NCI-H187 (cell line): Measurements from ENCODE around the gene LOXHD1.

Experiments
- DNase-seq, 2 experiments: peaks; one replicate each; lab custom pipeline; 2025; lab: John Stamatoyannopoulos, UW

Gene LOXHD1

DNA sequence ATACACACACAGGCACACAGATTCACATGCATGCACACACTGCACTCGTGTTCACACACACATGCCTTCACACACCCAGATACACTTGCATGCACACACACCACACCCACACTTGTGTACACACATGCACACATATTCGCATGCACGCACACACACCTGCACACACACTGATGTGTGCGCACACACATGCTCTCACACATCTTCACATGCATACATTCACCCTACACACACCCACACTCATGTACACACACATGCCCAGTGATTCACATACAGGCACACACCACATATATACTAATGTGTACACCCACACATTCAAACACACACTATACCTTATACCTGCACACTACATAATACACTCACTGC is 181.6 kb downstream of the LOXHD1 start:
- no peak for DNase-seq

DNA sequence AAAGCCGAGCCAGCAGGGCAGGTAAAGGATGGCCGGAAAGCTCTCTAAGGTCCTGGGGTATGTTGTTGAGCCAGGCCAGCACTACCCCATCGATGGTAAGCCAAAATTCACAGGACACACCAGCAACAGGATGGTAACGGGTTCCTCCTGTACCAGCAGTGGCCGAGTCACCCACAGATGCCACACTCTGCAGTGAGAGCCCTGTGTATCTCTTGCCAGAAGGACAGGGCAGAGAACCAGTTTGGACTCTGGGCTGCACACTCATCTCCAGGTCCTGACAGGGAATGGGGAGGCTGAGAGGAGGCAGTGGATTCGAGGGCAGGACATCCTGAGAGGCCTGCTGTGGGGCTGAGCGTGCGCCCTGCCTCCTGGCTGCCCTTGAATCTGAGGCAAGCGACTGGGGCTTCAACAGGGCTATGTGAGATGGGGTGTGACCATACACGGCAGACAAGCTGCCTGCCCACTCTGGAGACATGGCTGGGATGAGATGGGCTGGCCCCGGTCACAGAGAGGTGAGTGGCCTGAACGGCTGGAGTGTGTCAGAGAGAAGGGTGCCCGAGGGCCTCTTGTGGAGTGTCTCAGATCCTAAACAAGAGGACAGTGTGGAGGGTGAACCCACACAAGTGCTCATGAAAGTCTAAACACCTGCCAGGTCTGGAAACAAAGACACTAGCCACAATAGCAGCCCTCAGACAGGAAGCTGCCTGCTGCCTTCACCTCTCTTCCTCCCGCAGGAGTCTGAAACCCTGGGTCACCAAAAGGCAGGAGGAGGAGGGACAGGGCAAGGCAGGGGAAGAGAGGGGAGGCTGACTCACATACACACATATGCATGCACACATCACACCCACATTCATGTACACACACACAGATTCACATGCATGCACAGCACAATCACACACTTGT is 182.3 kb downstream of the LOXHD1 start:
- peak in 1 of 2 experiments; percentile 21 for DNase-seq

DNA sequence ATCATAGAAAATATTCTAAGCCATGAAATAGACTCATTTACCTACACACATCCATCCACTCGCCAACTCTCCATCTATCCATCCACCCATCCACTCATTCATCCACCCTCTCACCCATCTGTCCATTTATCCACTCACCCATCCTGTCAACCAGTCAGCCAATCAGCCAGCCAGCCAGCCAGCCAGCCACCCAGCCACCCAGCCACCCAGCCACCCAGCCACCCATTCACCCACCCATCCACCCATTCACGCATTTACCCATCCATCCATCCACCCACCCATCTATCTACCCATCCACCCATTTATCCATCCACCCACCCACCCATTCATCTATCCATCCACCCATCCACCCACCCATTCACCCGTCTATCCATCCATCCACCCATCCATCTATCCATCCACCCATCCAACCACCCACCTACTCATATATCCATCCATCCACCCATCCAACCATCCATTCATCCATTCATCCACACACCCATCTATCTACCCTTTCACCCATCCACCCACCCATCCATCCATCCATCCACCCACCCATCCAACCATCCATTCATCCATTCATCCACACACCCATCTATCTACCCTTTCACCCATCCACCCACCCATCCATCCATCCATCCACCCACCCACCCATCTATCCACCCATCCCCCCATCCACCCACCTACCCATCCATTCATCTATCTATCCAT is 185.1 kb downstream of the LOXHD1 start:
- DNase-seq: no peak

DNA sequence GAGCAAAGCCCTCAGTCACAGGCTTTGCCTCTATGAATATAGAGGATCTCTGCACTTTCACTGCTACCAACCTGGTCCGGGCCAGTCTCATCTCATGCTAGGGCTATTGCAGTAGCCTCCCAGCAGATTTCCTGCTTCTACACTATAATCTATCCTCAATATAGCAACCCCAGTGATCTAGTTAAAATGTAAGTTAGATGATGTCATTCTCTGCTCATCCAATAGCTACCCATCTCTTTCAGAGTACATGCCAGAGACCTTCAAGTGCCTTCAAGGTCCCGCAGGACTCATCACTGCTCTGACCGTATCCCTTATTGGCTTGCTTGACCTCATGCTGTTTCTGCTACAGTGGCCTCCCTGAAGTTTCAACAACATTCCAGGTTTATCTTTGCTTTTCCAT is 186.3 kb downstream of the LOXHD1 start:
- DNase-seq: no peak

DNA sequence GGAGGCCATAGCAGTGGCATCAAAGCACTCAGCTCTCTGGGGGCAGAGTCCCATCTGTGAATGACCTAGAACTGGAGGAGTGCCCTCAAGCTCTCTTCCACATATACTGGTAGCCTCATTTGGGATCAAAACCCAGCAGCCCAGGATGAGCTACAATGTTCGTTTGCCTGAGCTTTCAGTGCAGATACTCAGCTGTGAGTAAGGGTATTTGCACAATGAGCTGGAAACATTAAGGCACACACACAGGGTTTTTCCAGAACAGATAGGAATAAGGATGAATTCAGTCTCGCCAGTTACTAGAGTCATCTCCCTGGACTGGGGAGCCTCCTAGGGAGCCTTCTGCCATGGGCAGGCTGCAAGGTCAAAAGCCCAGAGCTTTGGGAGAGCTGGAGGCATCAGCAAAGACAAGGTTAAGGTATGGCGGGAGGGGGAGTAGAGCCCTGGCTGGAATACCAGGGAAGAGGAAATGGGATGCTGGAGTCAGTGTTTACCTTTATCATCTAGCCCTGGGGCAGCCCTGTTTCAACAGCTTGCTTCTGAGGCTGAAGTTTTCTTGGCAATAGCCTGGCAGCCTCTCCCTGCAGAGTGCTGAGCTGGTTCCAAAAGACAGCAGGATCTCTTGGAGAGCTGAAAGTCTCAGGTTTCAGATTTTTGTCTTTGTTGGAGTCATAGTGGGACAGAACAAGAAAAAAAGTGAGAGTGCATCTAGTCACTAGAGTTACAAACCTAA is 187.7 kb downstream of the LOXHD1 start:
- no peak for DNase-seq

DNA sequence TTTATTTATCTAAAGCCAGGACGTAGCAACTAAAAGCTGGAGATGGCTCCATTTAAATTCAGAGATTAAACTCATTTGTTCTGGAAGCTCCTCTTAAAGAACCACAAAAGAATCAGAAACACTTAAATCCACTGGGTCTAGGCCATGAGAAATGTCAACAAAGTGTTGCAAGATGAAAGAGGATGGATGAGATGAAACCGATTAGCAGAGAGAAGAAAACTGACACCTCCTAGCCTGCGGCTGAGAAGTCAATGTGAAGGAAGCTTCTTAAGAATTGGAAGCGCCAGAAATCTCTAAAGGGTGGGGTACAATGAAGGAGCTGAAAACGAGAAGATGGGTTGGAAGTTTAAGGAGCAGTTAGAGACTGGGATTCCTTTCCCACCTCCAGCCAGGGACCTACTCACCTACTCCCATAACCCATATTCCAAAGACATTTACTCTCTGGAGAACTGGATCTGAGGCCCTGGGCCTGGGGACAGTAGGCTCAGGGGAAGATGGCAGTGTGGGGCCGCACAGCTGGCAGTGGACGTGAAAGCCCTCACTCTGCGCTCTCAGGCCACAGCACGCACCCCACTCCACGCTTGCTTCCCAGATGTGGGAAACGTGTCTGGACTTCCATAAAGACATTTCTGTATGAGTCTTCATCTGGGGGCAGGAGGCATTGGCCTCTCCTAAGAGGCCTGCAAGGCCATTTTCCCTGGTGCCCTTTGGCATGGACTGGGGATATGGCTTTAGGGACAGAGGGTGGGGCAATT is 188.4 kb downstream of the LOXHD1 start:
- no peak for DNase-seq

DNA sequence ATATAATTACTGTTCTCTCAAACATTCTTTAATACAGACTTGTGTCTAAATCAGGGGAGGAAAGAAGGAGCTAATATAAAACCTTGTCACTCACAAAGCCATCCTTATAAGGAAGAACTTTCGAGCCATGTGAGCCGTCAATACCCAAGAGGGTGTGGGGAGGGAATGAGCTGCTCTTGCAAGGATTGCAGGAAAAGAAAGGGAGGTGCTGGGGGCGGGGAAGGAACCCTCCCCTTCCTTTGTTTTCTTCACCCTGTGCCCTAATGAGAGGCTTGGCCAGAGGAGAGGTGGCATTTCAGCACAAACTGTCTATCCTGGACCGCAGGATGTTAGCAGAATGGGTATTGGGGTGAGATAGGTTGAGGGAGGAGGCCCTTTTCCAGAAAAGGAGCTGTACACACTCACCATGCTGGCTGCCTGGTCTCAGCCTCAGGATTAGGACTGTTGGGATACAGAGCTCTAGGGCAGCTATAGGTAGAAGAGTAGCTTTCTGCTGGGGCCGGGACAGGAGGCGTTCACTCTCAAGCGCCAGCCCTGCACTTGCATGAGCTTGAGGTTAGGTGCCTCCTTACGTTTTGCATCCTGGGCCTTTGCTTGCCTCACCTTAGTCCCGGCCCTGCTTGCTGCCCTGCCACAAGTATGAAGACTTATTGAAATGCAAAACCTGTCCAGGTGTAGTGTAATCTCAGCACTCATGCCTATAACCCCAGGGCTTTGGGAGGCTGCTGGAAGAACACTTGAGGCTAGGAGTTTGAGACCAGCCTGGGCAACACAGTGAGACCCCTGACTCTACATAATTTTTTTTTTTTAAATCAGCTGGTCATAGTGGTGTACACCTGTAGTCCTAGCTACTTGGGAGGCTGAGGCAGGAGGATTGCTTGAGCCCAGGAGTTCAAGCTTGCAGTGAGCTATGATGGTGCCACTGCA is 190.5 kb downstream of the LOXHD1 start:
- no peak for DNase-seq

DNA sequence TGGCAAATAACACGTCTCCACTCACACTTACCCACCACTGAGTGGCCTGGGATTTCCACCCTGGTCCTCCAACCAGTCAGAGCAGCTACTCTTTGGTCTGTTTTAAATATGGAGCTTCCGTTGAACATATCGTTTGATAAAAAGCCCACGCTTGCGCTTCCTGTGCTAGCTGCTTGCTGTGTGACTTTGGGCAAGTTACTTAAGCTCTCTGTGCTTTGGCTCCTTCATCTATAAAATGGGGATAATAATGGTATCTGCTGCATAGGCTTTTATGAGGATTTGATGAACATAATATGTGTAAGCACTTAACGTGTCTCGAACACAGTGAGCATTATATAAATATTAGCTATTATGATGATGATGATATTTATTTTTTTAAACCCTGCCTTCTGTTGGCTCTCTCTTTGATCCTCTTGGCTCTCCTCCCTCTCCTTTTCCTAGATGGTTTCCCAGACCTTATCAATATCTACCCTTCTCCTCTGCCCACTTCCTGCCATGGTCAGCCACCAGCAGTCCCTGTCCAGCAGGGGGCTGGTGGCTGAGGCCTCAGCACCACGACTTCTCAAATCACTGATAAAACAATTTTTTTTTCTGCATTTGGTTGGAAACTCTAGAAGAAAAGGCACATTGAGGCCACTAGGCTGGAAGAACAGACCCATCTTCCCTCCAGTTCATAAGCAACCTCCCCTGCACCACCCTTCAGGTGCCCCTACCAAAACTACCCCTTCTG is 191.9 kb downstream of the LOXHD1 start:
- no peak for DNase-seq

DNA sequence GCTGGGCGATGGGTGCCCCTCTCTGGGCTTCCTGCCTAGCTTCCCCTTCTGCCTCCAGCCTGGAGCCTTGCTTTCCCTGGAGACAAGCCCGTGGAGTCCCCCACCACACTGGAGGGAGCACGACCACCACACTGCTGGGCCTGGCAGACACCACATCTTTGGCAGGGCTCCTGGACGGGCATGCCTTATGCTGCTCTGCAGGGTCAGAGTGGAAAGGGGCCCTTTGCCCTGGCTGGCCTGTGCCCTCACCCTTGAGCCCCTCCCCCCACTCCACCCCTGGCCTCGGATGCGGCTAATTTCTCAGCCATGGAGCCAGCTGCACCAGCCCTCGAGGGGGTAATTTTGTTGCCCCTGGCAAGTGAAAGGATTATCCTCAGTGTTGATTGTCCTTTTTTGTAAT is 194.5 kb downstream of the LOXHD1 start:
- no peak for DNase-seq

DNA sequence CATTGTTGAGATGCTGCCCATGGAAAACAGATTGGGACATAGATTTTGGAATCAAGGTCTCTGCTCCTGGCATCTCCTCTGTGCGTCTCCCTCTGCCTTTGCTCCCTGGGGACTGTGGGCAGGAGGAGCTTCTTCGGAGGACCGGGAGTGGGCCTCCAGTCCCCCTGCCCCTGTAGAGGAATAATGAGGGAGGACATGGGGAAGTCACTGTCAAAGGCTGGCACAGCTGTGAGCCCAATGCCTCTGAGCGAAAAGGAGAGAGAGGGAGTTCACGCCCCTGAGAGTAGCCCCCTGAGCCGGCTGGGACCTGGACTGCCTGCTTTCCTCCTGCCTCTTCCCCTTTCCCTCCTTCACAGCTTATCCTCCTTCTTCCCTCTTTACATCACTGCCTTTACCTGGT is 195.0 kb downstream of the LOXHD1 start:
- DNase-seq: no peak

DNA sequence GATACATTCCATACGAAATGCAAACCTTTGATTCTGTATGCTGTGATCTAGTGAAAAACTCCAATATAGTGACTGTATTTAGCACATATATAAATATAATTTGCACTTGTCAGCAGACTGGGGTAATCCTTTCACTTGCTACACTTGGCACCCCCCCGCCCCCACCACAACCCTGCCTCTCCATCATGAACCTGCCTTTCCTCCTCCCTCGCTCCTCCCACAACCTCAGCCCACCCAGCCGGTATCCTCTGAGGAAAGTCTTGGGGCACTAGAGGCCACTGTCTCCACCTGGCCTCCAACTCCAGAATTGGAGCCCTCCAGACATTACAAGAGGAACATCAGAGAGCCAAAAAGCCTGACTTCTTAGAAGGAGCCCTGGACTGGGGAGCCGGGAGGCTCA is 196.3 kb downstream of the LOXHD1 start:
- DNase-seq: no peak

DNA sequence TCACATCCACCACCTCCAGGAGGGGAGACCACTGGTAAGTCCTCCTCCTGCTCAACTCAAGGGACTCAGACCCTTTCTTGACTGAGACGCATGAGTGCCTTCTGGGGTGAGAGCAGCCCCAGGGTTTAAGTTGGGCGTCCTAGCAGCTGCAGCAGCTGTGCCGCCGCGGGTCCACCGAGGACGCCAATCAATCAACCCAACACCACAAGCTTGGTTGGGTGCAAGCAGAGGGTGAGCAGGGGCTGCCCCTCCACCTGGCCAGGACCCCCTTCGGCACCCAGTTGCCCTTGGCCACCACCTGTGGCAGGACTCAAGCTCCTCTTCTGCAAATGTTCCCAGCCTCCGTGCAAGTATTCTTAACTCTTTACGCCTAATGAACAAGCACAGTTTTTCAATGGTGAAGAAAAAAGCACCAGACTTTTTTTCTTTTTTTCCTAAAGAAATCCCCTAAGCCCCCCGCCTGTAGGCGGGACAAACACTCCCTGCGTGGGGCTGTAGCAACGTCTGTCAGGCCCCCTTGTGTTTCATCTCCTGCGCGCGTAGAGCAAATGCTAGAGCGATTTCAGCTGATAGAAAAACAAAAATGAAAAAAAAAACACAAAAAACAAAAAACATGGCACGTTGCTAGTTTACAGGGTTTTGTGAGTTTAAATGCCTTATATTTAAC is 197.1 kb downstream of the LOXHD1 start:
- DNase-seq: no peak

DNA sequence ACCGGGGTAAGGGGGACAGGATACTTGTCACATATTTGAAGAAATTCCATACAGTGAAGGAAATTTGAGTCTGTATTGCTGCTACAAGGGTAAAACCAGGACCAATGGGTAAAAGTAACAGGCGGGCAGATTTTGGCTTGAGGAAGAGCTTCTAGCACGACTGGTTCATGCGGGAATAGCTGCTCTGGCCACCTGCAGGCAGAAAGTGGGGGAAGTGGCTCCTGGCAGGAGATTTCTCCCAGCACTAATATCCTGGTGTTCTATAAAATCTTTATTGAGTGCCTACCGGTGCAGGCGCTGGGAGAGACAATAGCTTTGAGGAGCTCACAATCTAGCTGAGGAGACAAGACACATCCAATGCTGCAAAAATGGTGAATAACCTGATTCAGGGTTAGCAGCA is 198.5 kb downstream of the LOXHD1 start:
- DNase-seq: no peak

DNA sequence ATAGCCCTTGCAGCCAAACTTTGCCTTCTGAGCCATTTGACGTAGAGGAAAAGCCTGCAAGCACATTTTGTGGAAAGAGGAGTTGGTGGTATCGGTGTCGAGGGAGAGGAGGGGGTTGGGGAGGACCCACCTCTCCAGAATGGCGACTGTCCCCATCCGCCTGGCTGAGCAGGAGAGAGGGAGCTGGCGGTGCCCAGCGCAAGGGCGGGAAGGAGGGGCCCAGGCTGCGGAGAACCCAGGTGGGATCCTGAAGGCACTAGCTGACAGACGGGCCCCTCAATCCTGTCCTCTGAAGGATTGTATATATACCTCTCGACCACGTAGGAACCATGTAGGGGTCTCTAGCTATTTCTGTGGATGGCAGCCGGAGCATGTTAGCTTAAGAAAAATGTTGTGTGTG is 200.3 kb downstream of the LOXHD1 start:
- no peak for DNase-seq

DNA sequence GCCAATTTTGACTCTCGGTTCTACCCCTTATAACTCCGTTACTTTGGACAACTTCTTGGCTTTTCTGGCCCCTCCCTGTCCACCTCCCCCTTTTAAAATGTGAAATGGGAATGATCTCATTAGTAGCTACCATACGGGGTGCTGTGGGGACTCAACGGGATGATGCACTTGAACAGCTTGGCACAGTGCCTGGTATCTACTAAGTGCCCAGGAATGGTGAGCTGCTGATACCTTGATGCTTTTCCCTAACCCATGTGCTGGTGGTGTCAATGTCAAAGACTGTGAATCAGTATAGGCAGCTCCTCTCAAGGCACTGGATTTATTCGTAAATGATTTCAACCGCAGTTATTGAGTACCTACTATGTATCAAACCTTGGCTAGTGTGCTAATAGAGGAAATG is 204.2 kb downstream of the LOXHD1 start:
- DNase-seq: no peak

DNA sequence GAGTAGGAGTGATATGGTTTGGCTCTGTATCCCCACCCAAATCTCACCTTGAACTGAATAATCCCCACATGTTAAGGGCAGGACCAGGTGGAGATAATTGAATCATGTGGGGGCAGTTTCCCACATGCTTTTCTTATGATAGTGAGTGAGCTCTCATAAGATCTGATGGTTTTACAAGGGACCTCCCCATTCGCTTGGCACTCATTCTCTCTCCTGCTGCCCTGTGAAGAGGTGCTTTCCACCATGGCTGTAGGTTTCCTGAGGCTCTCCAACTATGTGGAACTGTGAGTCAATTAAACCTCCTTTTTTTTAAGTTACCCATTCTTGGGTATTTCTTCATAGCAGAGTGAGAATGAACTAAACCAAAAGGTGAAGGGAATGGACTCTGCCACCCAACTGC is 207.5 kb downstream of the LOXHD1 start:
- DNase-seq: no peak

DNA sequence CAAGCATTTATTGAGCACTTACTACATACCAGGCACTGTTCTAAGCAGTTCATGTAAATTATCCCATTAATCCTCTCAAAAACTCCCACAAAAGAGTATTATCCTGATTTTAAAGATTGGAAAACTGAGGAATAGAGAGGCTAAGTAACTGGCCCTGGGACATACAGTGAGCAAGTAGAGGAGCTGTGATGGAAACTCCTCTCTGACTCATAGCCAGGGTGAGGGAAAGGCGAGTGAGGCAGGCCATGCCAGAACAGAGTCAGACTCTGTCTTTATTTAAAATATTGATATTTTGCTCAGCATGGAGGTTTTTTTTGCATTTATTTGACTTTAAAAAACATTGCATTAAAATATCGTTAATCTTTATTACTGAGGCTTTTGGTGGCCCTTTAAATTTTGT is 208.0 kb downstream of the LOXHD1 start:
- no peak for DNase-seq

DNA sequence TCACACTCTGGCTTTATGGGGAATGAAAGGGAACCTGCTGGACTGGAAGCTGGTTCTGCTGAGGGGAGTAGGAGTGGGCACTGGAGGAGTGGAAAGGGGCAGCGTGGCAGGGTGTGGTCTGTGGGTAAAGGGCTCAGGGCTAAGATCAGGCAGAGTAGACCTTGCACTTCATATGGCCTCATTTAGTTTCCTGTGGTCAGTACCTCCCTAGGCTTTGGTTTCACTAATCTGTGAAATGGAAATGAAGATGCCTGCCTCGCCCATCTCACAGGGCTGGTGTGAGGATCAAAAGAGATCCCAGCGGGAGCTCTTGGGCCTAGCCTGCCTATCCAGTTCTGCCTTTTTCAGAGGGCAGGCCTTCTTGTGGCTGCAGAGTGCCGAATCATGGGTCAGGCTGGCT is 208.7 kb downstream of the LOXHD1 start:
- no peak for DNase-seq

DNA sequence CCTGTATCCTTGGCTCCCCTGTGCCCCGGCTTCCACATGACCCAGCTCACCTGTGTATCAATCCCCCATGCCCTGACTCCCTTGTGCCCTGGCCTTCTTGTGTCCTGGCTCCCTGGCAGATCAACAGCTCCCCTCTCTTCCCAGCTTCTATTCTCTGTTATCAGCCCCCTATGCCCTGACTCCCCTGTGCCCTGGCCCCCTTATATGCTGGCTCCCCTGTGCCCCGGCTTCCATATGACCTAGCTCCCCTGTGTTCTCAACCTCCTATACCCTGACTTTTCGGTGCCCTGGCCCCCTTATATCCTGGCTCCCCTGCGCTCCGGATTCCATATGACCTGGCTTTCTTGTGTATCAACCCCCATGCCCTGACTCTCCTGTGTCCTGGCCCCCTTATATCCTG is 209.2 kb downstream of the LOXHD1 start:
- DNase-seq: no peak

DNA sequence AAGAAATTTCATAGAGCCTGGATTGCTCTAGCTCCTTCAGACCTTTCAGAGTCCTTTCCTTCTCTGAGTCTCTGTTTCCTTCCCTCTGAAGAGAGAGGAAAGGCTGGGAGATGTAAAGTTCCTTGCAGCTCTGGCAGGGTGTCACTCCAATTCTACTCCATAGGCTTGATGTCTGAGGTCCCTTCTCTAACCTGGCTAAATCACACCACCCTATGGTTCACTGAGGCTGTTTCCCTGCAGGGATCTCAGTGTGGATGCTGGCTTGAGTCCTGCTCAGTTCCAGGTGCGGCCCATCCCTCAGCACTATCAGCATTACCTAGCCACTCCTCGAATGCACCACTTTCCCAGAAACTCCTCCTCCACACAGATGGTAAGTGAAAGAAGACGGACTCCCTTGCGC is 209.7 kb downstream of the LOXHD1 start:
- no peak for DNase-seq
